ENCODE results near the gene GRWD1. TPM values are rescaled to one million over a fixed set of nuclear protein-coding genes. Genes with fewer than 3 reads are reported as not detected.

GRWD1 gene
- total RNA-seq, 1 donor from 2014 or later = 25.0 TPM

- H3K4me3 Mint-ChIP-seq (ENCODE audit: unreplicated experiment) = peak overlapping the region; percentile 2
- no peaks in the 10 kb centered on the region for H3K36me3 Mint-ChIP-seq (ENCODE audit: unreplicated experiment)
- H3K9me3 Mint-ChIP-seq (ENCODE audit: unreplicated experiment) = peaks cover 13% of the 10 kb centered on the region
- TF ChIP-seq CTCF (IDR thresholded peaks at IDR 0.05; ENCODE audit: partially characterized antibody, unreplicated experiment) = no peak
- no peak for DNase-seq
- peaks cover 14% of the 10 kb centered on the region for H3K4me1 Mint-ChIP-seq (ENCODE audit: low read depth, unreplicated experiment)
- H3K27me3 Mint-ChIP-seq (ENCODE audit: unreplicated experiment) = peaks cover 32% of the 10 kb centered on the region
- H3K27ac Mint-ChIP-seq (ENCODE audit: unreplicated experiment) = no peak overlapping the region
These were observed 49.6 kb downstream of the GRWD1 start for GRCh38 chr19:48495396-48495795.

- Mint-ChIP-seq H3K27ac (ENCODE audit: unreplicated experiment) (no peak overlapping the region), H3K9me3 (ENCODE audit: unreplicated experiment) (peaks cover 13% of the 10 kb centered on the region), H3K4me1 (ENCODE audit: low read depth, unreplicated experiment) (peaks cover 4% of the 10 kb centered on the region), H3K4me3 (ENCODE audit: unreplicated experiment) (no peak overlapping the region), H3K36me3 (ENCODE audit: unreplicated experiment) (no peaks in the 10 kb centered on the region), H3K27me3 (ENCODE audit: unreplicated experiment) (peaks cover 25% of the 10 kb centered on the region)
- TF ChIP-seq CTCF (IDR thresholded peaks at IDR 0.05; ENCODE audit: partially characterized antibody, unreplicated experiment) = no peak
- DNase-seq = no peak
These were observed 51.4 kb downstream of the GRWD1 start for GRCh38 chr19:48496959-48497727.

GRCh38 chr19:48497728-48498594, 52.2 kb downstream of the GRWD1 start:
- Mint-ChIP-seq H3K27me3 (ENCODE audit: unreplicated experiment) (peaks cover 17% of the 10 kb centered on the region), H3K4me3 (ENCODE audit: unreplicated experiment) (no peak overlapping the region), H3K27ac (ENCODE audit: unreplicated experiment) (no peak overlapping the region), H3K9me3 (ENCODE audit: unreplicated experiment) (peaks cover 11% of the 10 kb centered on the region), H3K36me3 (ENCODE audit: unreplicated experiment) (no peaks in the 10 kb centered on the region), H3K4me1 (ENCODE audit: low read depth, unreplicated experiment) (no peaks in the 10 kb centered on the region)
- DNase-seq = no peak
- TF ChIP-seq CTCF (IDR thresholded peaks at IDR 0.05; ENCODE audit: partially characterized antibody, unreplicated experiment) = no peak

- no peak overlapping the region for H3K4me3 Mint-ChIP-seq (ENCODE audit: unreplicated experiment)
These were observed 53.0 kb downstream of the GRWD1 start for GRCh38 chr19:48498595-48499311.

More at GRCh38 chr19:48498595-48499311, 53.0 kb downstream of the GRWD1 start:
- H3K9me3 Mint-ChIP-seq (ENCODE audit: unreplicated experiment) = peaks cover 11% of the 10 kb centered on the region
- H3K36me3 Mint-ChIP-seq (ENCODE audit: unreplicated experiment) = no peaks in the 10 kb centered on the region
- H3K27ac Mint-ChIP-seq (ENCODE audit: unreplicated experiment) = no peak overlapping the region
- no peak for TF ChIP-seq CTCF (IDR thresholded peaks at IDR 0.05; ENCODE audit: partially characterized antibody, unreplicated experiment)
- no peak for DNase-seq
- peaks cover 17% of the 10 kb centered on the region for H3K27me3 Mint-ChIP-seq (ENCODE audit: unreplicated experiment)
- no peaks in the 10 kb centered on the region for H3K4me1 Mint-ChIP-seq (ENCODE audit: low read depth, unreplicated experiment)

All from glutamatergic neuron (in vitro differentiated cells).